Measurements from ENCODE around the gene PTPRE.
"Not testable (repeated sequence)": the region's sequence is repeated elsewhere in the genome, so short reads cannot be mapped to it uniquely, and the experiment has no call there.

PTPRE gene

DNA sequence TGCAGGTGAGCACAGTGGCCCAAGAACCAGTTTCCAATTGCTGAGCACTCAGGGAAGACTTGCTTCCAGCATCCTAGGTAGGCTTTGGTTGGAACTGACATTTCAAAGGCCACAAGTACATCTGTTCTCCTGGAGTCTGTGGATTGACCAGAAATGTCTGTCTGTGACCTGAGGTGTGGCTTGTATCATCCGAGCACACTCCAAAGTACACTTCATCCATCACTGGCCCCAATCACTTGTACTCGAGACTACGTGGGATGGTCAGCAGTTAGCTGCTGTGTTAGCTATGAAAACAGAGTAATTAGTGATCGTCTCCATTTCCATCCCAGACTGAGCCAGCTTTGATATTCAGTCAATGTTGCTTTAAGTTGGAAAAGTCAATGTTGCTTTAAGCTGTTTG lies 174.3 kb downstream of the PTPRE start:
- DNase-seq = peak in 1 of 2 donors; percentile 10

DNA sequence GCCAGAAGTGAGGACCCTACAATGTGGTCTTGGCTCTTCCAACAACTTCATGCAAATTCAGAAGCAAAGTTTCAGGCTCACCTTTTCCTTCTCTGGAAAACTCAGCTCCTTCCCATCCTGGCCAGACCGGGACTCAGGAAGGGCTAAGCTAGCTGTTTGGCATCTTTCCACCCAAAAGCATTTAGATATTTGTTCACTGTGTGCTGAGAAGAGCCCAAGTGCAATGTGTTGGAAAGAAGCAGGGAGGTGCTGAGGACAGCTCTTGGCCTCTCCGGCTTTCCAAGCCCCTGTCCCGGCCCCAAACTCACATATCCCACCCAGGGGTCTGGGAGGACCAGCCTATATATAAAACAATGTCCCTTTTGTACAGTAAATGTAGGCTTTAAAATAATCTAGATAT lies 174.8 kb downstream of the PTPRE start:
- peak in 1 of 2 donors; percentile 6 for DNase-seq

DNA sequence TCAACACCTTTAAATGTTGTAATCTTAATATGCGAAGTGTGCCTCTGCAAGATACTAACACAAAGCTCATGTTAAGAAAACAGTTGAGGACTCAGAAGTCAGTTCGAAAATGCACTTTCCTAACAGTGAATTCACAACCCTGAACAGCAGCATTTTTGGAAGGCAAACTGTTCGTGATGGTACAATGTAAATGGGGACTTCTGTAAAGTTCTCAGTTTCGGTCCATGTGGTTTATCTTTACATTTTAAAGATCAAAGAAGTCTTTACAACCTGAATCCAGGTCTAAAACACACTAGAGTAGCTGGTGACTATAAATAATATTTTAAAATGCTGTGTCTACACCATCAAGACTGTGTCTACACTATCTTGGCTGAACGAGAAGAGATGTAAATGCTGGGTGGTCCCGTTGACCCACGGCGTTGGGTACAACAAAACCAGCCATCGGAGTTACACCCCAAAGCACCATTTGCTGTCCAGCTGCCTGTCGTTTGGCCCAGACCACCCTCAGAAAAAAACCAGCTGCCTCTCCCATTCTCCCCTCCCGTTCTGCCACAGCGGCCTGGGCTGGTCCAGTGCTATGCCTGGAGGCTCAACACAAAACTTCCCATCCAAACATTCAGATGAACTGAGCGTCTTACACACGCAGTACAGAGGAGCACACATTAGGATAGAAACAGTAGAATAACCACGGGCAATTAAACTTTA lies 176.4 kb downstream of the PTPRE start:
- no peak for DNase-seq

DNA sequence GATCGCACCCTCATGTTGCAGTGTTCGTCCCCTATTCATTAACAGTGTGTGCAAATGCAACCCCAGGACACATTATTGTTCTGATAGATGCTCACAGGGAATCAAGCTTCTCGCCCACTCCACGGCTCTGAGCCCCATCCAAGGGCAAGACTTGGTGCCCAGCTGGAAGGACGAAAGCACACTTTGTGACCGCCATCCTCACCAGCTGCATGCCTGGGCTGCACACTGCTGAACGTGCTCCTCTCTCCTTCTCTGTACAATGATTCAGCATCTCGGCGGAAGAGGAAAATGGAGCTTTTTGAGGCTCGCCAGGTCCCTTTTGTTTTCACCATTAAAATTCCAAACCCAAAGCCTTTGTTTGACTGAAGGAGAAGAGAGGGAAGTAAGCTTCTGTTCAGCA lies 177.5 kb downstream of the PTPRE start:
- no peak for DNase-seq

DNA sequence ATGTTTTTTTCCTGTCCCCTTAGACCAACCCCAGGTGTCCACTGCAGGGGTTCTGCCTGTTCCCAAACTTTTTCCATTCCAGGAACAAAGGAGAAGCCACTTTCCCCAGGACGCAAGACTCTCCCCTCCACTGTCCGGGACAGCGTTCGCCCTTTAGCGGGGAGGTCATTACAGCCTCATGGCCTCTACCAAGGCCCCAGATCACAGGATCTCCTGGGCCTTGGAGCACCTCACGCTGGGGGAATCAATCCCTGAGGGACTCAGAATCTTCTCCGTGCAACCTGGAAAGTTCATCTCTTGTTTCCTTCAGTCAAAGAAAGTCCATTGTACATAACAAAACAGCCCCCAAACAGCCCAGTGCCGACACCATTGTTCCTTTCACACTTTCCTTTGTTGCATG lies 178.1 kb downstream of the PTPRE start:
- DNase-seq = no peak

DNA sequence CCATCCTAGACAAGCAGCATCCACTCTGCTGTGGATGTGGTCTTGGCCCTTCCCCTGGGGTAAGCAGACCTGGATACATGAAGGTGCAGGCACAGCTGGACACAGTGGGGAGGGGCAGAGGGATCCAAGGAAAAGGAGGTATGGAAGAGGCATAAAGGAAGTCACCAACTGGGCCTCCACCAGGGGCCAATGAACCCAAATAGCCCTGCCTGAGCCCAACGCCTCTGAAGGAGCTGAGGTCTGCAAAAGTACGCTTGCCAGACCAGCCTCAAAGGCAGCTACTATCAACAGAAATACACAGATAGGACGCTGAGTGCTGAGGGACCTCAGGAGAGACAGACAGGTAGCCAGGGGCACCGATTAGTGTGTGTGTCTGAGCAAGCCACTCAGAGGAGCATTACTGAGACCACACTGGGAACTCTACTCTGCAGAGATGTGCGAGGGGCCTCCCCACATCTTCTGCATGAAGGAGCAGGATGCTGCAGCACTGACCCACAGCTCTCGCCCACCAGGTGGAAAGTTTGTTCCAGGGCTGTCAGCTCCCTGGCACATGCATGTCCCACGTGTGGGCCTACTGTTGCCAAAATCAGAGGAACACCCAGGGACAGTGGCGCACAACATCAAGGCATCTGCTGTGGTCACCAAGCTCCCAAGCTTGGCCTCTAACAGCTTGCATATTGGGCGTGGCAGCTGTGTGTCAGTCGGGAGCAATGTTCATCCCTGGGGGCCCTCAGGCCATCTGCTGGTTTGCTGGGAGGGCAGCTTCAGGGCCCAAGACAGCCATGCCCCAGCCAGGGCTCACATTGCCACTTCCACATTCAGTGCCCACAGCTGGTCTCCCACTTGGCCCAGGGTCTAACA lies 179.3 kb downstream of the PTPRE start:
- DNase-seq = no peak

DNA sequence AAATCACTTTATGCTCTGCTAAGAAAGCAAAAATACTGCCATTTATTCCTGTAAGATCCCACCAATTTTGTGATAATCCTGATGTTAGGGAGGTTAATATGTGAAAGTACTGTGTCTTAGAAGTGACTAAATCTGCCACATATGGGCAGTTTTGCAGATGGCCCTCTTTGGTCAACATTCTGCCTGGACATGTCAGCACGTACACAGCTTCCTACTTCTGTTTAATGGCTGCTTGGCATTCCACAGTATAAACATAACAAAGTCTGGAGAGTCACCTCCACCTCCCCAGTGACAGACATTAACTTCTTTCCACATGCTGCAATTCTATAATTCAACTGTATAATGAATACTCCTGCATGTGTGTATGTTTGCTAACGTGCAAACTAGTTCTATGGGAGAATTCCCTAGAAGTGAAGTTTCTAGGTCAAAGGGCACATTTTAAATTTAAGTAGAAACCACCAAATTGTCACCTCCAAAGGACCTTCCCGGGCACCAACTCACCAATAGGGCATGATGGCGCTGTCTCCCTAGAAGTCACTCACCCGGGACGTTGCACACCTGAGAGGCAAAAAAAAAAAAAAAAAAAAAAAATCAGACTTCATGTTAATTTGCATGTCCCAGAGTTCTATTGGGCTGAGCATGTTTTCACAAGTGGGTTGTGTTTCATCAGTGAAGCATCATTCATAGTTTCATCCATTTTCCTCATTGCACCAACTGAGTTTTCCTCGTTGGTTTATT lies 180.4 kb downstream of the PTPRE start:
- no peak for DNase-seq

DNA sequence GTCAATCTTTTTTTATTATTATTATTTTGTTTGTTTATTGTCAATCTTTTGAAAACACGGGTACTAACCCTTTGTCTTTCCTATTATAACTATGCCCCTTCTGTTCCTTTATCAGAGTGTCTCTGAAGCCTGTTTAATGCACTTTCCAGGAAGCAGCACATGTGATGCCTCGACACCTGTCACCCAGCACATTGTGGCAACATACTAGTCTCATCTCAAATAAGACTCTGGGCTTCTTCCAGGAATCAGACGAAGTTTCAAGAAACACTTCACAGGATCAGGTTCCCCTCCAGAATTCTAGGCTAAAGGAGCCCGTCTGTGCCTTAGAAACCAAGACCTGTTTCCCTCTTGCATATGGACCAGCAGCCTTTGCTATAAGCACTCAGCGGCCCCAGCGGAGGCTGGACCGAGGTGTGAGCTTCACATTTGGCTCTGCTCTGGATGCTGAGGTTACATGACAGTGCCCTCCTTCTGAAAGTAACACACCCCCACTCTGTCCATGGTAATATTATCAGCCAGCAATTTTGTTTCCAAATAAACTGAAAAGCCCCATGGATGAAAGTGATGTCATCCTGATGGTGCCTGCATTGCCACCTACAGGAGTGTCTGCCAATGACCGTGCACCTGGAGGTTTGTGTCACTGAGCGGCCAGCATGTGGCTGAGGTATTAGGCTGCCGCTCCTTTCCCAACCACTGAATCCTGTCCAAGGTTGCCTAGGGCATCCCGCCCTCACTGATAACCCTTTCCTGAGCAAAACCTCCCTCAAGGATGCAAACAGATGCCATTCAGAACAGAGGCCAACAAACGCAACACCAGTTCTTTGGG lies 181.2 kb downstream of the PTPRE start:
- DNase-seq = no peak

DNA sequence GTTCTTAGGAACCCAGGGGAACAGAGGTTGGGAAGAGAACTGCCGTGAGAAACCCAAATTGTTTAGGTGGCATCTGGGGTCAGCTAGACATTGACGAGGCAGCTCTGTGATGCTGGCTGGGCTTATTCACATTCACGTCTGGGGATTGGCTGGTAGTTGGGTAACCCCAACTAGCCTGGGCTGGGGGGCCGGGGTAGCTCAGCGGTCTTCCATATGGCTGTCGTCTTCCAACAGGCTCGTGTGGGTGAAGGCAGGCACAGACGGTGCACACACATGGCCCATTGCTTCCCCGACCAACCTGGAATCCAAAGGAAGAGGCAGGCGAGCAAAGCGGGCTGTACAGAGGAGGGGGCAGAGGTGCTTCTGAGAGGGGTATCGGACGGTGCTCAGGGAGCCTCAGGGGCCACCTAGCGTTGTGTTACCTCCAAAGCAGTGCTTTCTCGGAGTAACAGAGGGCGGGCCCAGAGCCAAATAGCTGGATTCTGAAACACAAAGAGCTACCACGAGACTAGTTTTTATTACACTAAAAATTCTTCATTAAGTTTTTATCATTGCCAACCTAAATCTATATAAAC lies 184.8 kb downstream of the PTPRE start:
- DNase-seq = no peak

DNA sequence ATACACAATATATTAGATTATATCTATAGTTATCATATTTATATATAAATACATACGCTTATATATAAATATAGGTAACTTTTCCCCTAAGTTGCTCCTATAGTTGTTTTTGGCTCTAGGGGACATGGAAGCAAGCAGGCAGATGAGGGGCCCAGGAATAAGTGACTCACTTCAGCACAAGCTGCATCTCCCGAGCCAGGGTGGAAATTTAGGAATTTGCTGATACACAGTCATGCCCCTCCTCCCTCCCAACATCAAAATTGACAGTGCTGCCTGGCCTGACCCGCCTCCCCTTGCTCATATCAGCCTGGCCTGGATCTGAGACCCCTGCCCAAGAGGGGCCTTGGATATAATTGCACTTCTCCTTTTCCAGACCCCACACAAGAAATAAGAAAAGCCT lies 185.6 kb downstream of the PTPRE start:
- DNase-seq = no peak

DNA sequence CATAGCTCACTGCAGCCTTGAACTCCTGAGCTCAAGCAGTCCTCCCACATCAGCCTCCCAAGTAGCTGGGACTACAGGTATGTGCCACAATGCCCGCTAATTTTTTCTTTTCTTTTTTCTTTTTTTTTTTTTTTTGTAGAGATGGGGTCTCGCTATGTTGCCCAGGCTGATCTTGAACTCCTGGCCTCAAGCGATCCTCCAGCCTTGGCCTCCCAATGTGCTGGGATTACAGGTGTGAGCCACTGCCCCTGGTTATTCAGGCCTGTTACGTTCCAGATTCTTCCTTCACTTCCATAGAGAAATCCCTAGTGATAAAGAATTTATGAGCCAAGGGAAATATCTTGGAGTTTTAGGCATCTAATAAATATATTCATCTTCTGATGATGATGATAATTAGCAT lies 187.7 kb downstream of the PTPRE start:
- DNase-seq = not testable (repeated sequence)

DNA sequence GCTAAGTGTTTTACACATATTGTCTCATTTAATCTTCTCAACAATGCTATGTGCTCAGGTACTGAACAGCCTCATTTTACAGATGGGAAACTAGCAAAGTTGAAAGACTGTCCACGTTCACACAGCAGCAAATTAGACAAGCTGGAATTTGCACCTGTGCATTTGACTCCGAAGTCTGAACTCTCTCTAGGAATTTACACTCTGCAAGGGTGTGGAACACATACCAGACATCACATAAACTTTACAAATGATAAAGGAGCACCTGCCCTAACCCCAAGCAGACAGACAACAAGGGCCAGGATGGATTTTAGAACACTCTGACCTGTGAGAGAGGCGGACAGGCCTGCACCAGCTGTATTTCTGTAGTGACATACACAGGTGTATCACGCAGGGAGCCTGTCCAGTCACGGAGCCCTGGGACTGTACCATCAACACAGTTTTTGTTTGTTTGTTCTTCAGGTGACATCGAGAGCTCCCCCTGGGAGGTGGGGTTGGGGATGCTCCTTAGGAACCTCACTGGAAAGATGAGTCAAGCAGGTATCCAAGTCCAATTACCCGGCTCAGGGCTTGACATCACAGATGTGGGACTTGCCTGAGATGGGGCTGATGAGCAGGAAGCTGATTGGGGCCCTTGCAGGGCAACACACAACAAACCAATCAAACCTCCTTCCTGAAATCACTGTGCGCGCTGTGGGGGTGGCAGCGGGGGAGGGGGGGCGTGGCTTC lies 188.3 kb downstream of the PTPRE start:
- DNase-seq = peak; percentile 58 to 59

DNA sequence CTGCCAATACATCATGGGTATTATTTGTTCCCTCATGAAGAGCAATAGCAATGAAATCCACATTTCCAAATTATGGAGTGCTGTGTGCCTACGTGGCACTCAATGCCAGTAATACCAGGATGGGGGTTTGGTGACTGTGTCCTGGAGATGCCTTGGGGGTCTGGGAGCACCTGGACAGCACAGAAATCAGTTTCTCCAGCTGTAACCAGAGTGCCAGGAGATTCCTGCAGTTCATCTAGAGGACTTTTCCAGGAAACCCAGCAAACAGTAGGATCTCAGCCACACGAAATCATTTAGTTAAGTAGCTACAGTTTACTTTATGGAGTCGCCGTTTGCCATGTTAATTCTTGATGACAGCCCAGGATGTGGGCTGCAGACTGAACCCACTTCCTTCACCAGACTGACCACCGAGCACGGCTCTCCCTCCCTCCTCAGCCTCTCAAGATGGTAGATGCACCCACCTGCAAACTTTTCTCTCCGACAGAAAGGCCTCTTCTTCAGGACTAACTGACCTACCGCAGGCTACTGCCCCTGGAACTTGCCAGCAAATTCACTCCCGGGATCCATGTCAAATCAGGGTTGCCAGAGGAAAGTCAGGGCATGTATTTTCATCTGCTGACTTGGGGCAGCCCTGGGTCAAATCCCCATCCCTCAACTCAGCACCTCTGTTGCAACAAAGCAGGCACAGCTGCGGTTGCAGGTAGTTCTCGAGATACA lies 189.0 kb downstream of the PTPRE start:
- peak in 1 of 2 donors; percentile 33 for DNase-seq

DNA sequence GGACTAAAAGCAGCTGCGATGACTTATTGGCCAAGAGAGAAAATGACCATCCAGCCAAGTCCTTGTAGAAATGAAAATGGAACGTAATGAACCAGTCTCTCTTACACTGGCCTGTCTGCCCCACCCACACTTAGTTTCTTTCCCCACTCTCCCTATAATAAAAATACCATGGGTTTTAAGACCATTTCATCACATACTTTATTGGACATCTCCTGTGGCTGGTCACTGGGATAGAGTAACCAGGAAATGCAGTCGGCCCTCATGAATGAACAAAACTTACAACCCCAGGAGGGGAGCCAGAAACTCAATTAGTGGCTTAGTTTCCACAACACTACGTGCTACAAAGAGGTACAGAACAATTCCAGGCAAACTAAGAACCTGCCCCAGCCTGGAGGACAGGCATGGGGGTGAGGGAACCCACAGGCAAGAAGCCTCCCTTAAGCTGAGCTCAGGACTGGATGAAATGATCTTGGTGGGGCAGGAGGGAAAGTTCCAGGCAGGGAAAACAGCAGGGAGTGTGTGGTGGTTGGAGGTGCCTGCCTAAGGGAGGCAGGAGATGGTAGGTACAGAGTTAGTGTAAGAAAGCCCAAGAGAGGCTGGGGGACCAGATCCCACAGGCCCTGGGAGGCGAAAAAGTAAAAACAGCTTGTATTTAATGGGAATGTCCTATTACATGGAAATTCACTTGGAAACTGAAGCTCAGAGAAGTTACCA lies 189.7 kb downstream of the PTPRE start:
- DNase-seq = no peak

DNA sequence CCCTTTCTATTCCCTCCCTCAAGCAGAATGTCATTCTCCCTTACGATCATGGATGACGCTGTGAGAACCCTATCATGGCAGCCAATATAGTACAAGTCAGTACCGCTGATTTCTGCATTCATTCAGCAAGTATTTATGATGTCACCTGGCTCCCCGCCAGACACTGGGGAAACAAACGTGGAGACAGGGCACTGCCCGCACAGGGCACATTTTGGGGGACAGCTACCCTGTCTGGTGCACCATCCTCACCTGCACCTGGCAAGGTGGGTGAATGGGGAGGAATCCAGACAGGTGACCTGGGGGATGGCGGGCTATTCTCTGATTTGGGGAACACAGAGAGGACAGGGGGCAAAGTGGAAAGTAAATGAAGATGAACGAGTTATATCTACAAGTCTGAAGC lies 190.9 kb downstream of the PTPRE start:
- no peak for DNase-seq

DNA sequence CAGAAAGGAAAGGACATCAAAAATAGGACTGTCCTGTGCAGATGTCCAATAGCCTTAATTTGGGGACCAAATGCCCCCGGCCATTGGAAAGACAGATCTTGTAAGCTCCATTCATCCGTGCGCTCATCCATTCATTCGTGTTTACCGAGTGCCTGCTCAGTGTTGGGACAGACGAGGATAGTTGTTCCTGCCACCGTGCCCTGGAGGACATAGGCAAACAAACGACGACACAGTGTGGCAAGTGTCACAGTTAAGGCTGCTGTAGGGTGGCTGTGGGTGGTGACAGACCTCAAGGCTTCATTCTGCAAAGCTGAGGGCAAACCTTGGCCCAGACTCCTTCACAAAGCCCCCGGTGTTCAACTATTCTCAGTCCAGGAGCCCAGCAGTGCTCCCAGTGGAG lies 191.7 kb downstream of the PTPRE start:
- no peak for DNase-seq

DNA sequence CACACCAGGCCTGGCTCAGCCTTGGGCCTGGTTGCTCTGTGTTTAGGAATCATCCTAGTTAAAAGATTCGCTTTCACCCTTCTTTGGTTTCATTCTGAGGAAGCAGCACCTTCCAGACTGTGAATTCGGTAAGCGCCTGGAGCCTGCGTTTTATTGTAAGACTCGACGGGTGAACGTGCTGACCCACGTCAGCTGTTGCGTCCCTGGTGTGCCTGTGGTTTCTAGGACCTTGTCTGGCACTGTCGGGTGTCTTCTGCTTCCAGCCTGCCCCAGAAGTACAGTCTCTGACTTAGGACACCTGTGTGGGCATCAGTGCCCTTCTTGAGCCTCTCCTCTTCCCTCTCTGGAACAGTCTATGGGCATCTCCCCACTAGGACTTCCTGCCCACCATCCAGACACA lies 193.0 kb downstream of the PTPRE start:
- no peak for DNase-seq

DNA sequence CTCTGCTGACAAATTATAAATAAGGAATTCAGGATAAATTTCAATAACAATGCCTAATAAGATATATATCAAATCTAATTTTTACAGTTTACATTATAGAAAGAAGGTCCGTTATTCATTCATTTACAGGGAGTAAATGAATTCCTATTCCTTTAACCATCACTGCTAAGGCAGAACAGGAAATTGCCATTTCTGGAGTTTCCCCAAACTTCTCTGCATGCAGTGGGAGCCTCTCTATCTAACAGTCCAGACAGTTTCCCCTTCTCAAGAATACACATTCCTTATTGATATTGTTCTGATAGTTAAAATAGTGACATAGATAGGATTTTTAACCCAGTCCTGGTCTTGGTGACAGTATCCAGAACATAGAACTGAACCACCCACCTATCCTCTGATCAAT lies 195.0 kb downstream of the PTPRE start:
- no peak for DNase-seq

DNA sequence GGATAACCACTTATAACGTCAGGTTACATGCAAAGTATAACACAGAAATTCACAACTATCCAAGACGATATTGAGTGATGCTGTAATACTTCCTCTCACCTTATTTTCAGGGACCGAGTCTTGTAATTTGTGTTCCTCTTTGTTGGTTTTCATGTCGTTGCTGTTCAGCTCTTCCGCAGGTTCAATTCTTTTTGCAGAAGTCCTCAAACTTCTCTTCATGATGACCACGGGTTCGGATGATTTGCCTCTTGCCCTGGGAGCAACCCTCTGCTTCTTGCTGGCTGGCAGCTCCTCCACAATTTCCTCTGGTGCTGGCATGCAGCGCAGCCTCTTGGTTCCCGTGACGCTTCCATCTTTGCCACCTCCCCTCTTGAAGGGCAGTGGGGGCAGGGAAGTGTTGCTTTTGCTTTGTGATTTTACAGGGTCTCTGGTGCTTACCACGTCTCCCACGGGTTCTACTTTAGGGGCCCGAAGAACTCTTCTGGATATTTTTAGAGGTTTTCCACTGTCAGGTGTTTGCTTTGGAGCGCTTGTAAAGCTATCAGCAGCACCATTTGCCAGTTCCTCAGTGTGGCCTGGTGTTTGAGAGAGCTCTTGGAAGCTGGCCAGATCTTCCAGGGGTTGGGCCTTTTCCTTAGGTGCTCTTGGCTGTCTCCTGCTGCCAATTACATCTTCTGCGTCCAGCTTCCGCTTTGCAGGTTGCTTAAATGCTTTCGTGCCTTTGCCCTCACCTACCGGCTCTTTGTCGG lies 195.8 kb downstream of the PTPRE start:
- no peak for DNase-seq
